Uterus (tissue), 2 donors: ENCODE data around the gene SCAF4.

ENCODE experiments used
- CTCF ChIP-seq, 4 experiments: fragments of 200-600 bp in 2 of 4; fragments of 450-650 bp in 2 of 4; sonication (generic) in 2 of 4; IDR thresholded peaks; one replicate each; pipeline ENCODE4 v1.5.1; 2016 to 2019; ENCODE audit warnings: antibody characterized with exemption in 4 of 4, mild to moderate bottlenecking in 2 of 4, moderate library complexity in 1 of 4
- POLR2A ChIP-seq, 2 donors: fragments of 450-650 bp; IDR thresholded peaks; one replicate each; pipeline ENCODE4 v1.6.1; 2016; ENCODE audit warnings: antibody characterized with exemption in 2 of 2, mild to moderate bottlenecking in 1 of 2, moderate library complexity in 1 of 2

- TF ChIP-seq CTCF (IDR thresholded peaks at IDR 0.05), result no peak
- no peak for TF ChIP-seq POLR2A (IDR thresholded peaks at IDR 0.05)
Observed at GRCh38 chr21:31728952-31729351, 3.0 kb downstream of the SCAF4 start.
